GM15510 (cell line): Measurements from ENCODE around the gene KCNA5.

Source experiments
- POLR2A ChIP-seq: IDR thresholded peaks from 3 replicates; pipeline ENCODE4 v1.6.1; 2011; ENCODE audit warnings: borderline replicate concordance; ENCODE audit not compliant: insufficient read length; ENCODE audit errors: extremely low read depth

KCNA5 gene

DNA sequence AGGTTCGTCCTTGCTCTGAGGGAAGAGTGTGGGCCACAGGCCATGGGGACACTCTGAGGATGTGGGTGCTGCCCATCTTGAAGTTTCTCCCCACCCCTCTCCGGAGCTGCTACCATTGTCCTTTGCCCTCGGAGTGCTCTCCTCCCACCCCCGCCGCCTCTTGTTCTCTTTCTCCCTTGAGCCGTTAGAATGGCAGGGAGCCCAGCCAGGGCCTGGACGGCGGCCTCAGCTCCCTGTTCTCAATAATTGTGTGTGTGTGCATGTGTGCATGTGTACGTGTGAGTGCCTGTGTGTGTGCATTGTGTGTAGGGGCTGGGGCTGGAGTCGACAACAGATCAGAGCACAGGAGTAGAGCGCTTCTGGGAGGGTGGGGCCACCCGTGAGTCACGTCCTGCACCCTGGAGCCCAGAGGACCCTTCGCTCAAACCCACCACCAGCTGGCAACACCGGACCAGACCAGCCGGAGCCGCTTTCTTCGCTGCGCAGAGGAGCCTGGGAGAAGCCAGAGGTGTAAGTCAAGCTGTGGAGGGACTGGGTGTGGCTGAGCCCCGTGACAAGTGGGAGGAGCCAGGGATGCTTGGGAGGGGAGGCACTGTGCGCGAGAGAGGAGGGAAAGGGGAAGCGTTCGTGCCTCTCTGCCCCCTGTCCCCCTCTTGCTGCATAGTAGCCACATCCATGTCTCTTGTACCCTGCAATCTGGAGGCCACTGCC lies 25.9 kb upstream of the KCNA5 start:
- no peak for TF ChIP-seq POLR2A

DNA sequence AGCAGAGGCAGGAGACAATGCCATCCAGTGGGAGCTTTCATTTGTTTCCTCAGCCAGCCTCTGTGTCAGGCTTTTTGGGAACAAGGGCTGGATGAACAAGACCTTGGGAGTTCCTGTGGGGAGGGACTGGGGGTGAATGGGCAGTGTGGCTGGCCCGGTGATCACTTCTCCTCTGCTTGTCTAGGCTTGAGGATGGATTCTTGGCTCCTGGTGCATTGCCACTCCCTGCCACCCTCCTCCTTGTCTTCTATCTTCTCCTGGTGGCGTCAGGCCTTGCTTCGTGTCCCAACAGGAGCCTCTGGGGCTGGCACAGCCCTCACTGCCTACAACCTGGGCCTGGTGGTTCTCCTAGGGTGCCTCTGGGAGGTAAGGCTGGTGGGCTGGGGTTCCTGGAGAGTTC lies 25.0 kb upstream of the KCNA5 start:
- no peak for TF ChIP-seq POLR2A

DNA sequence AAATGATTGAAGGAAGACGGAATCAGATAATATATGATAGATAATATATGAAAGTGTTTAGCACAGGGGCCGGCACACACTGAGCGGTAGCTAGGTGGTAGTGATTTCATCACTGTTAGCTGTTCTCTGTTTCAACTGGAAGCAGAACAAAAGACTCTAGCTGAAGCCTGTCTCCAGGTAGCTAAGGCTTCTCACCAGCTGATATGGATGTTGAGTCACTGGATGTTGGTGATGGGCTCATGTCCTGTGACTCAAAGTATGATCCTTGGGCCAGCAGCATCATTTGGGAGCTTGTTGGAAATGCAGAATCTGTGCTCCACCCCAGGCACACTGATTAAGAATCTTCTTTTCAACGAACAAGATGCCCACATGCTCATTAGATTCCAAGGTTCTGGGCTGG lies 21.7 kb upstream of the KCNA5 start:
- TF ChIP-seq POLR2A, result no peak

DNA sequence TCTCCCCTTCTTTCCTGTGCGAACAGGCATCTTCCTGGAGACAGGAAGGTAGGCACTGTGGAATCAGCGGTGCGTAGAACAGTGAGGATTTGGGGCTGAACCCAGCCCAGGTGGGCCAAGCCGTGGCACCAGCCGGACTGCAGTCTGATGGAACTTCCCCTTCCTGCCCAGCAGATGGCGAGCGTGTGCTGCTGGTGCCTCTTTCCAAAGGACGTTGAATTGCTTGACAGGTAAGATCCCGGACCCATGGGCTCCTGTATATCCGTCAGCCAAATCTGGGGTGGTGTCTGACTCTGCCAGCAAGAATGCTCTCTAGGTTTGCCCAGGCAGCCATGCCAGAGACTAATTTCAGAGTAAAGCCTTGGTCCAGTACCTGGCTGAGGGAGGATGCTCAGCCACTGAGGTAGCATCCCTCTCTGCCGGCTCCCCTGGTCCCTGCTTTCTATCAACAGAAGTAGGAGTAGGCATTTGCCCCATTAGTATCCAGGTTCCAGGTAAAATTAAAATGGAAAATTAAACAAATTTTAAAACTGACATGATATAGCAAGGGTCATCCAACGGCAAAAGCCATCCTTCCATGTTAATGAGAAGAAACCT lies 21.1 kb upstream of the KCNA5 start:
- TF ChIP-seq POLR2A, result no peak

DNA sequence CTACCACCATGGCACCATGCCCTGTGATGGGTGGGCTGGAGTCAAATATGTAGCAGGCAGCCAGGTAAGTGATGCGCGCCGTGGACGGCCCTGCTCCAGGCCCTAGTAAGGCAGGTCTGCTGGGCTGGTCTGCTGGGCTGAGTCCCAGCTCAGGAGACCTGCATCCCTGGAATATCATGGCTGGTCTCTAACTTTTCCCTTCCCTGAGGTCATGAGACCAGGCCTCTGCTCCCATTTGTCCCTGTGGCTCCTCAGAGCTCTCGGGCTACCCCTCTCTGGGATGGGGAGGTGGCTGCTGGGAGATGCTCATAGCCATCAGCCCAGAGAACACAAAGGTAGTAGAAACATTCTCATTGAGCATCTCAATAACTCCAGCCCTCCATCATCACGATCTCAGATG lies 19.8 kb upstream of the KCNA5 start:
- no peak for TF ChIP-seq POLR2A

DNA sequence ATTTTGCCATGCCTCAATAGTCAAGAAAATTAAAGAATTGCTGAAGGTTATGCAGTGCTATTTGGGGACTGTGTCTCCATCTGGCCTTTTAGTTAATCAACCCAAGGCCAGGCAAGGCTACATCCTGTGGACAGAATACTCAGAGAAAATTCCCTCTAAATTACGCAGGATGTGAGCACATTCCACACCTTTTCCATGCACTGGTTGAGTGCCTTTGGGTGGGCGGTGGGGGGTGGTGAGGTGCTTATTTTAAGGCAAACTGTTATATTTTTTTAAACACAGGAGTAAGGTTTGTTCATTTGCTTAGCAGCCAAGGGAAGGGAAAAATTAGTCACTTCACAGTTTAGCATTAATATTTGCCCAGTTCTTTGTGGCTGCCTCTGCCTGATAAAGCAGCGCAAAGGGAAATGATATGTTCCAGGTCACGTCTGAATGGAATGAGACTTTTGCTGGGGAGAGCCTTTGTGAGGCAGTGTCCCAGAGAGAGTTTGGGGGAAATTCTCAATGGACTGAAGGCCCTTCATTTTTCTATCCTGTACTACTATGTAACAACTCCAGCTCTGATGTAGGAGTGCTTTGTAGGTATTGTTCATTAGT lies 17.2 kb upstream of the KCNA5 start:
- TF ChIP-seq POLR2A, result no peak

DNA sequence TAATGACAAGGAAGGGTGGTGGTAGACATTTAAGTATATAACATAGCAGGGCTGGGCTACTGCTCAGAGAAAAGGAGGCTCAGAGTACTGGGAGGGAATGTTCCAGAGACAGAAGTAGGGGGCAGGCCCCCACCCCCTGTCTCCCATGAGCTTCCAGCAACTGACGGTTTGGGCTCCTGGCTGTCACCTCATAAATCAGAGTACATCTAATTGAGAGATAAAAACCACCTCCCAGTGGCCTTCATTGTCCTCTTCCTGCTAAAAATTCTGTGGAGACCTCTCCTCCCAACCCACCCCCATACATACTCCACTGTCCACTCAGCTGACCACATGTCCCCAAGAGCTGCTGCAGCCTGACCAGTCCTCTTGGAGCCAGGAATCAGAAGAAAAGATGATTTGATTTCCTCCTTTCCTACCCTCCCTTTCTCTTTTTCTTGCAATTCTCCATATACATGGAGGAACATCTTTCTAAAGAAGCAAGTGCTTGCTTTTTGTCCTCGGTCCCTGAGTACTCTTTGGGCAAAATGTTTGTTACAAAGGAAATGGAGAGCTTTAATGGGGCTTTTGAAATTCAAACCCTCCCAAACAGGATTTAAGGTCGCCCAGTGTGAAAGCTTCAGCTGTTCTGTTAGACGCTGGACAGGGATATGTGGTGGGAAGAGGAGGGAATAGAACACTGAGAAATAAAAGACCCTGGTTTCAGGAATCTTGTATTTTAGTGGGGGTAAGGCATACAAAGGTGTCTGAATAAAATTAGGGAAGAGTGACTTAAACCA lies 16.4 kb upstream of the KCNA5 start:
- no peak for TF ChIP-seq POLR2A

DNA sequence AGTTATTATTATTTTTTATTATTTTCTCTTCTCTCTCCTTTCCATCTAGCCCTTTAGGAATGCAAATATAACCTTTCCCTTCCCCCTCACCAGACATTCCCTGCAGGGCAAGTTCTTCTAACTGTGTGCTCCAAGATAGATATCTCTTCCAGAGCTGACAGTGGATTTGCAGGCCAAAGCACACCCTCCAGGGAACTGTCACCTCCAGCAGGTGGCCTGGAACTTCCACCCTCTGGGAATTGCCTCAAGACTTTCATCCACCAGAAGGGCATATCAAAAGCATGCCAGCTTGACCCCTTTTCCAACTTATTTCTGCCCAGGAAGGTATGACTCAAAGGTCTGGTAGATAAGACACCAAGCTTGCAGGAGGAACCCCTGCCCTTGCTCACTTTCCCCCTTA lies 13.6 kb upstream of the KCNA5 start:
- TF ChIP-seq POLR2A, result no peak

DNA sequence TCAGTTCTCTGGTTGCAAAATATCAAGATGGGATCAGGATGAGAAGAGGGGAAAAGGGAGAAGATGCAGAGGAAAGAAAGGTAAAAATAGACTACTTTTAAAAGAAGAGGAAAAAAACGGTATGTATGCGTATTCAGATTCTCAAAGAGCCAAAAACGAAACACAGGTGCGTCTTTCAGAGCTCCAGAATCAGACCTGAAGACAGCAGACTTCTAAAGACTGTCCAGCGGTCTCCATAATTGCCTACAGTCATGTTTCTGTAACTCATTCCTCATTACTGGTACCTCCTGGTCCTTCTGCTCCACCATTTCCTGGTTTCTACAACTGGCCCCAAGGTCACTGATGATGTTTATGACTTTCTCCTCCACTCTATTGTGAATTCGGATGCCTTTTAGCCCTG lies 12.4 kb upstream of the KCNA5 start:
- no peak for TF ChIP-seq POLR2A

DNA sequence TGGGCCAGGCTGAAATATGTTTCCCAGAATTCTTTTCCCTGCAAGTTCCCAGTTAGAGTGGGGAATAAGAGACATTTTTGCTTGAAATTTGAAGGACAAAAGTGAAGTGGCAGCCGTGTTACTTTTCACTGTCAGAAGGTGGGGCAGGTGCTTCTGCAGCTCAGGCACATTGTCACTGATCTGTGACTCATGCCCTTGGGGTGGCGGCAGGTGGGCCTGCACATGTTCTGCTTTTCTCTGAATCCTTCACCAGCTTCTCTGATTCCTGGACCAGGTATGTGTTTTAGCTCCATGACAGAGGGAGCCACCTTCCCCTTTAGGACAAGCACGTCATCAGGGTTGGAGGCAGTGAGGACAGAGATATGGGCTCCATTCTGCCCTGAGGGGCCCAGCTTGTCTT lies 11.7 kb upstream of the KCNA5 start:
- no peak for TF ChIP-seq POLR2A

DNA sequence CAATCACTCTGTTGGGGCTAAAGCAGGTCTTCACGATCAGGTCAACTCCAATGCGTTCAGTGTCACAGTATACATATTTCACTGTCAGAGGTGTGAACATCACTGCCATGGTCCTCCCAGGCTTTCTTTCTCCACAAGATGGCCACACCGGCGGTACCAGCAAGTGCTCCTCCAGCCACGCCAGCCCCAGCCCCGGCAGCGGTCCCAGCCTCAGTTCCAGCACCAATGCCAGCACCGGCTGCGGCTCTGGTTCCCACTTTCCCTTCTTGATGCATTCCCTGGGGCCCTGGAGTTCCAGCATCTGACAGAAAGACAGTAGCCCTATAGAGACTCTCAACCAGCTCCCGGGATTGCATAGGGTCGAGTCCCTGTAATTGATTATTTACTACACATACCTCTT lies 10.9 kb upstream of the KCNA5 start:
- no peak for TF ChIP-seq POLR2A

DNA sequence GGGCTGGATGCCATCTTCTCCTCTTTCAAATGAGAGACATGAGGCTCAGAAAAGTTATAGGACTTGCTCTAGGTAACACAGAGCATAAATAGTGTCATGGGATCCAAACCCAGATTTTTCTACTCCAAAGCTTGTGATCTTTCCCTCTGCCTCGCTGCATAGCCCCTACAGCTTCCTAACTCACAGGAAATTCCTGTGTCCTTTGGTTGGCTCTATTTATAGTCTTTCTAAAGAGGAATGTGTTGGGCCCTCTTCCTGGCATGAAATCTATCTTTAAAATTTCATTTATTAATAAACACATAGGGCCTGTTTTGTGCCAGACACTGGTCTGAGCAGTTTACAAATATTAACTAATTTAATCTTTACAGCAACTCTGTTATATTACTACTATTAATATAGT lies 9.8 kb upstream of the KCNA5 start:
- no peak for TF ChIP-seq POLR2A

DNA sequence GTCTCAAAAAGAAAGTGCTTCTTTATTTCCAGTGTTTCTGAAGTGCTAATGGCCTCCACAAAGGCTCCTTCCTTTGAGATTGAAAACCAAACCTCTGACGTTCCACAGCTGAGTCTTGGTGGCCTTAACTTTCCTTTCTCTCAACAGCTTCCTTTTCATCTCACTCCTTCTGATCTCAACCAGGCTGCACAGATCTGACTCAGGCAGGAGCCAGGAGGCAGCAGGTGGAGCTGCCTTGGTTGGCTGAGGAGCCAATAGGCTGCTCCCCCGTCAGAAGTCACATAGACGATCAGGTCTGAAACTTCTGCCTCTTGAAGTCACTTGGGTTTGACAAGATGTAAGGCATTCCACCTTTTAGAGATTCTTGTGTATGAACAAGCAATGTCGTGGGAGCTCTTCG lies 9.1 kb upstream of the KCNA5 start:
- no peak for TF ChIP-seq POLR2A

DNA sequence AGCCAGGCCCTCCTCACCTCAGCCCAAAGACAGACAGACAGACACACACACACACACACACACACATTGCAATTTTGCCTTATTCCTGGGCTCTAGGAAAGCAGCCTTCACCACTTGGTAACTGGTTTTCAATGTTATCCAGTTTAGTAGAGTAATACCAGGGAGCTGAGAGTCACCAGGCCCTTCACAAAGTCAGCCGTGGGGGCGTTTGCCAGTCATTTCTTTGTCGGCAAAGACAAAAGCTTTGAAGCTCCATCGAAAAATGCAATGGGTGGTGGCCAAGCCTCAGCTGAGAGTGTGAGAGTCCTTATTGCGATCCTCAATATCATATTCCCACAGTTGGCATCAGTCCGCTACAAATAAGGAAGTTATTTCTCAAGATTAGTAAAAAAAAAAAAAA lies 8.1 kb upstream of the KCNA5 start:
- TF ChIP-seq POLR2A, result no peak

DNA sequence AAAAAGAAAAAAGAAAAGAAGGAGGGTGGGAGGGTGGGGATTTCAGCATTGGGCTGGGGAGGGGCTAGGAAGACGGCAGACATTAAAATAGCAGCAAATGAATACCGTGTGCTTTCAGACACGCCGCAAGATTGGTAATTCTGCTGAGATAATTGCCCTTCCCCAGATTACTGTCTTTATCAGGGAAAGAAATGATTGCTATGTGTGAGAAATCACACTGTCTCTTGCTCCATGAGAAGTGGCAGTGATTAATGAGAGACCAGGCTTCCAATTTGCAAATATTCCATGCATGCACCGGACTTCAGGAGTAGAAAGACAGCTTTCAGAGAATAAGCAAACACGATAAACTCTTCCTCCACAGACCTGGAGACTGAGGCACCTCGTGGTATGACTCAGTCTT lies 7.6 kb upstream of the KCNA5 start:
- no peak for TF ChIP-seq POLR2A
